Suprapubic skin (tissue), 3 donors: ENCODE results near the gene AGPAT2.

Experiments
- POLR2AphosphoS5 ChIP-seq, 3 donors: sonication (generic); formaldehyde crosslinking; IDR thresholded peaks; one replicate each; pipeline ENCODE4 v1.6.1; 2017; ENCODE audit warnings: antibody characterized with exemption in 3 of 3
- TF ChIP-seq, protein P1 (sequence below), 2 donors: fragments of 200-600 bp in 1 of 2; fragments of 450-650 bp in 1 of 2; sonication (generic) in 1 of 2; IDR thresholded peaks; one replicate each; pipeline ENCODE4 v1.5.1; 2016 to 2019; ENCODE audit warnings: antibody characterized with exemption in 2 of 2, mild to moderate bottlenecking in 1 of 2, moderate library complexity in 1 of 2

DNA sequence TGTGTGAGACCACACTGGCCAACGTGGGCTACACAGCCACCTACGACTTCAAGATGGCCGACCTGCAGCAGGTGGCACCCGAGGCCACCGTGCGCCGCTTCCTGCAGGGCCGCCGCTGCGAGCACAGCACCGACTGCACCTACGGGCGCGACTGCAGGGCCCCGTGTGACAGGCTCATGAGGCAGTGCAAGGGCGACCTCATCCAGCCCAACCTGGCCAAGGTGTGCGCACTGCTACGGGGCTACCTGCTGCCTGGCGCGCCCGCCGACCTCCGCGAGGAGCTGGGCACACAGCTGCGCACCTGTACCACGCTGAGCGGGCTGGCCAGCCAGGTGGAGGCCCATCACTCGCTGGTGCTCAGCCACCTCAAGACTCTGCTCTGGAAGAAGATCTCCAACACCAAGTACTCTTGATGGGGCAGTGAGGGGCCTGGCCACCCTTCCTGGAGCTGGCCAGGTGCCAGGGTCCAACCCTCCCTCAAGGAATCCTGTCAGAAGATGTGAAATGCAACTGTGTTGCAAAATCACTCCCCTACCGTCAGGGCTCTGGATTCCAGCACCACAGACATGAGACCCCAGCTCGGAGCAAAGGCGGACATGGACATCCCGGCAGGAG lies 36.2 kb upstream of the AGPAT2 start:
- TF ChIP-seq POLR2AphosphoS5 (IDR thresholded peaks at IDR 0.05): no peak
- TF ChIP-seq, protein P1, sequence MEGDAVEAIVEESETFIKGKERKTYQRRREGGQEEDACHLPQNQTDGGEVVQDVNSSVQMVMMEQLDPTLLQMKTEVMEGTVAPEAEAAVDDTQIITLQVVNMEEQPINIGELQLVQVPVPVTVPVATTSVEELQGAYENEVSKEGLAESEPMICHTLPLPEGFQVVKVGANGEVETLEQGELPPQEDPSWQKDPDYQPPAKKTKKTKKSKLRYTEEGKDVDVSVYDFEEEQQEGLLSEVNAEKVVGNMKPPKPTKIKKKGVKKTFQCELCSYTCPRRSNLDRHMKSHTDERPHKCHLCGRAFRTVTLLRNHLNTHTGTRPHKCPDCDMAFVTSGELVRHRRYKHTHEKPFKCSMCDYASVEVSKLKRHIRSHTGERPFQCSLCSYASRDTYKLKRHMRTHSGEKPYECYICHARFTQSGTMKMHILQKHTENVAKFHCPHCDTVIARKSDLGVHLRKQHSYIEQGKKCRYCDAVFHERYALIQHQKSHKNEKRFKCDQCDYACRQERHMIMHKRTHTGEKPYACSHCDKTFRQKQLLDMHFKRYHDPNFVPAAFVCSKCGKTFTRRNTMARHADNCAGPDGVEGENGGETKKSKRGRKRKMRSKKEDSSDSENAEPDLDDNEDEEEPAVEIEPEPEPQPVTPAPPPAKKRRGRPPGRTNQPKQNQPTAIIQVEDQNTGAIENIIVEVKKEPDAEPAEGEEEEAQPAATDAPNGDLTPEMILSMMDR (IDR thresholded peaks at IDR 0.05): no peak
